Naive thymus-derived CD4-positive, alpha-beta T cell (primary cell): ENCODE measurements around the gene KLF11. TPM values are rescaled to one million over a fixed set of nuclear protein-coding genes. Genes with fewer than 3 reads are reported as not detected.

ENCODE experiments used
- ATAC-seq: fragments of 150-1000 bp; cut with Tn5 transposase; 2 replicates; pipeline ENCODE4 v1.10.0; 2021; ENCODE audit warnings: mild to moderate bottlenecking, moderate library complexity
- CTCF ChIA-PET: fragments of 350-600 bp; sonication (Branson Sonifier 250); formaldehyde crosslinking; loops from one replicate; lab custom pipeline; 2021; ENCODE audit warnings: antibody characterized with exemption; lab: Charles Lee
- POLR2A ChIA-PET: fragments of 350-600 bp; sonication (Branson Sonifier 250); formaldehyde crosslinking; loops from one replicate; lab custom pipeline; 2021; ENCODE audit warnings: antibody characterized with exemption, inconsistent platforms; lab: Charles Lee
- DNase-seq, 9 donors: peaks; one replicate each; pipeline versions ENCODE4 v3.0.0 to v3.0.0-alpha.2; 2020 to 2022; ENCODE audit warnings: mixed read lengths in 1 of 9
- H3K27ac ChIP-seq: one replicate; pipeline ENCODE4 v1.7.0; 2013; ENCODE audit warnings: mild to moderate bottlenecking, low read depth, low read length, moderate library complexity
- H3K27me3 ChIP-seq, 2 donors: one replicate each; pipeline ENCODE4 v1.7.0; 2013; ENCODE audit warnings: low read length in 2 of 2, mild to moderate bottlenecking in 2 of 2, moderate library complexity in 2 of 2; ENCODE audit not compliant: control insufficient read depth in 2 of 2, insufficient read depth in 2 of 2
- H3K36me3 ChIP-seq, 3 experiments: 1 replicate in 2 of 3; 2 replicates in 1 of 3; pipeline ENCODE4 v1.7.0; 2013; ENCODE audit warnings: low read length in 3 of 3, mild to moderate bottlenecking in 3 of 3, moderate library complexity in 1 of 3; ENCODE audit not compliant: insufficient read depth in 3 of 3, control insufficient read depth in 2 of 3
- H3K4me1 ChIP-seq, 2 donors: one replicate each; pipeline ENCODE4 v1.7.0; 2013; ENCODE audit warnings: low read length in 2 of 2, mild to moderate bottlenecking in 2 of 2, moderate library complexity in 1 of 2; ENCODE audit not compliant: control insufficient read depth in 2 of 2, insufficient read depth in 2 of 2
- H3K4me3 ChIP-seq: 2 replicates; pipeline ENCODE4 v1.7.0; 2013; ENCODE audit warnings: mild to moderate bottlenecking, low read length
- H3K9me3 ChIP-seq, 3 experiments: 1 replicate in 2 of 3; 2 replicates in 1 of 3; pipeline ENCODE4 v1.7.0; 2013; ENCODE audit warnings: low read length in 3 of 3; ENCODE audit not compliant: control insufficient read depth in 2 of 3
- H3K27ac Mint-ChIP-seq, 9 donors: one replicate each; pipeline ENCODE4 v1.8.0; 2020 to 2022; ENCODE audit warnings: mixed read lengths in 9 of 9, mild to moderate bottlenecking in 8 of 9, moderate library complexity in 5 of 9, inconsistent platforms in 2 of 9
- H3K27me3 Mint-ChIP-seq, 5 donors: one replicate each; pipeline ENCODE4 v1.8.0; 2021 to 2022; ENCODE audit warnings: mixed read lengths in 5 of 5, mild to moderate bottlenecking in 1 of 5
- H3K36me3 Mint-ChIP-seq, 5 donors: one replicate each; pipeline ENCODE4 v1.8.0; 2020 to 2022; ENCODE audit warnings: mixed read lengths in 5 of 5, mild to moderate bottlenecking in 3 of 5, inconsistent platforms in 1 of 5
- H3K4me1 Mint-ChIP-seq, 7 donors: one replicate each; pipeline ENCODE4 v1.8.0; 2020 to 2022; ENCODE audit warnings: mixed read lengths in 7 of 7, mild to moderate bottlenecking in 3 of 7, inconsistent platforms in 1 of 7
- H3K4me3 Mint-ChIP-seq, 10 donors: one replicate each; pipeline ENCODE4 v1.8.0; 2020 to 2022; ENCODE audit warnings: mild to moderate bottlenecking in 10 of 10, mixed read lengths in 10 of 10, moderate library complexity in 6 of 10, inconsistent platforms in 2 of 10
- H3K9me3 Mint-ChIP-seq, 11 donors: one replicate each; pipeline ENCODE4 v1.8.0; 2020 to 2022; ENCODE audit warnings: mixed read lengths in 11 of 11, mild to moderate bottlenecking in 4 of 11, inconsistent platforms in 1 of 11, moderate library complexity in 1 of 11
- intact Hi-C, 2 donors: fragments of 100-400 bp; cut with micrococcal nuclease; formaldehyde crosslinking; loops; one replicate each; pipeline ENCODE4 v1.15.1; 2023
- polyA plus RNA-seq, 2 donors: library from polyadenylated mRNA; unstranded; fragments of 300-500 nt; fragmentation: Illumina TruSeq; gene quantifications; one replicate each; pipeline ENCODE4 v1.2.3, GENCODE V29; 2021
- total RNA-seq, 6 experiments: library from RNA in 5 of 6; stranded (reverse) in 5 of 6; gene quantifications; 1 replicate in 5 of 6; 2 replicates in 1 of 6; pipeline ENCODE4 v1.2.3 and lab custom pipeline; 2021 to 2026

The KLF11 gene
- total and polyA plus RNA-seq, 7 experiments from 2014 or later, result 1.3 to 48.6 (median 4.8) TPM

- Mint-ChIP-seq H3K27ac (peak overlapping the region in 2 of 9 donors; percentile 2 to 41), H3K36me3 (no peaks in the 10 kb centered on the region), H3K27me3 (no peaks in the 10 kb centered on the region), H3K4me3 (no peak overlapping the region), H3K4me1 (peaks cover 16 to 26% (median 21%) of the 10 kb centered on the region in 7 donors), H3K9me3 (peaks cover 0 to 2% (median 0%) of the 10 kb centered on the region in 11 donors)
- ChIA-PET CTCF (interaction anchor here (0.6 kb wide), 1 partner anchor 44 kb away, joined by 3 read pairs; no protein-coding TSS in a partner anchor), POLR2A (no interaction called here)
- ATAC-seq, result no peak
- H3K4me3 ChIP-seq, result no peak overlapping the region
- DNase-seq, result no peak
- H3K36me3 ChIP-seq, result no peaks in the 10 kb centered on the region
- no peaks in the 10 kb centered on the region for H3K9me3 ChIP-seq
- intact Hi-C loops, result no loop called here
- no peaks in the 10 kb centered on the region for H3K27me3 ChIP-seq
- H3K4me1 ChIP-seq, result peaks cover 21 to 23% of the 10 kb centered on the region in 2 donors
- H3K27ac ChIP-seq, result no peak overlapping the region
Observed at GRCh38 chr2:10026940-10027569, 16.3 kb upstream of the KLF11 start.

GRCh38 chr2:10027660-10028330 is 15.6 kb upstream of the KLF11 start:
- Histone ChIP-seq H3K4me3 (no peak overlapping the region), H3K27ac (no peak overlapping the region), H3K36me3 (no peaks in the 10 kb centered on the region), H3K27me3 (no peaks in the 10 kb centered on the region), H3K9me3 (no peaks in the 10 kb centered on the region), H3K4me1 (peaks cover 21 to 23% of the 10 kb centered on the region in 2 donors)
- H3K4me3 Mint-ChIP-seq, result peak overlapping the region in 3 of 10 donors; percentile 9 to 66 (median 62)
- POLR2A ChIA-PET, result interaction anchor here (0.9 to 1.9 kb wide), 2 partner anchors 11 to 15 kb away, joined by 3 to 7 read pairs; no protein-coding TSS in a partner anchor
- peak overlapping the region in 5 of 9 donors; percentile 17 to 48 (median 32) for H3K27ac Mint-ChIP-seq
- no peak for ATAC-seq
- CTCF ChIA-PET, result no interaction called here
- no peaks in the 10 kb centered on the region for H3K27me3 Mint-ChIP-seq
- peaks cover 16 to 26% (median 21%) of the 10 kb centered on the region in 7 donors for H3K4me1 Mint-ChIP-seq
- peaks cover 0 to 2% (median 0%) of the 10 kb centered on the region in 11 donors for H3K9me3 Mint-ChIP-seq
- intact Hi-C loops, result no loop called here
- H3K36me3 Mint-ChIP-seq, result no peaks in the 10 kb centered on the region
- no peak for DNase-seq

GRCh38 chr2:10028407-10028987 is 14.9 kb upstream of the KLF11 start:
- Histone ChIP-seq H3K27me3 (no peaks in the 10 kb centered on the region), H3K27ac (no peak overlapping the region), H3K4me3 (no peak overlapping the region), H3K9me3 (no peaks in the 10 kb centered on the region), H3K36me3 (no peaks in the 10 kb centered on the region), H3K4me1 (peaks cover 21 to 23% of the 10 kb centered on the region in 2 donors)
- ATAC-seq (no peak), DNase-seq (no peak)
- Mint-ChIP-seq H3K4me3 (peak overlapping the region in 5 of 10 donors; percentile 62 to 68 (median 66)), H3K36me3 (no peaks in the 10 kb centered on the region), H3K27me3 (peaks cover 0 to 1% (median 0%) of the 10 kb centered on the region in 5 donors), H3K27ac (peak overlapping the region in 6 of 9 donors; percentile 17 to 86 (median 46)), H3K4me1 (peaks cover 16 to 27% (median 21%) of the 10 kb centered on the region in 7 donors), H3K9me3 (peaks cover 0 to 2% (median 0%) of the 10 kb centered on the region in 11 donors)
- intact Hi-C loops, result no loop called here
- ChIA-PET CTCF (interaction anchor here (2.0 kb wide), 1 partner anchor 44 kb away, joined by 11 read pairs; no protein-coding TSS in a partner anchor), POLR2A (interaction anchor here (0.9 to 1.9 kb wide), 2 partner anchors 10 to 14 kb away, joined by 3 to 7 read pairs; no protein-coding TSS in a partner anchor)

- DNase-seq, result peak in 8 of 9 donors; percentile 26 to 58 (median 36)
- POLR2A ChIA-PET, result interaction anchor here (0.6 to 1.9 kb wide), 3 partner anchors 13 to 36 kb away, joined by 3 to 7 read pairs (median 5); partner anchors contain the start of gene KLF11
- H3K4me1 Mint-ChIP-seq, result peaks cover 16 to 28% (median 21%) of the 10 kb centered on the region in 7 donors
Observed at GRCh38 chr2:10028988-10029874, 14.1 kb upstream of the KLF11 start.

GRCh38 chr2:10029875-10030223 is 13.5 kb upstream of the KLF11 start:
- ATAC-seq (no peak), DNase-seq (no peak)
- Mint-ChIP-seq H3K4me3 (peak overlapping the region in 9 of 10 donors; percentile 42 to 73 (median 65)), H3K9me3 (peaks cover 0 to 2% (median 0%) of the 10 kb centered on the region in 11 donors), H3K36me3 (no peaks in the 10 kb centered on the region), H3K27me3 (peaks cover 0 to 3% (median 0%) of the 10 kb centered on the region in 5 donors), H3K27ac (peak overlapping the region in 7 of 9 donors; percentile 5 to 86 (median 52)), H3K4me1 (peaks cover 19 to 30% (median 23%) of the 10 kb centered on the region in 7 donors)
- POLR2A ChIA-PET, result interaction anchor here (0.6 to 1.9 kb wide), 3 partner anchors 13 to 36 kb away, joined by 3 to 7 read pairs (median 5); partner anchors contain the start of gene KLF11
- no peak overlapping the region for H3K27ac ChIP-seq
- peak overlapping the region; percentile 31 for H3K4me3 ChIP-seq
- no peaks in the 10 kb centered on the region for H3K27me3 ChIP-seq
- no peaks in the 10 kb centered on the region for H3K36me3 ChIP-seq
- no peaks in the 10 kb centered on the region for H3K9me3 ChIP-seq
- intact Hi-C loops, result loop anchor here (1.0 kb wide), 2 partner anchors 13 to 14 kb away; partner anchors contain the start of gene KLF11 (in 1 of the 2)
- CTCF ChIA-PET, result interaction anchor here (0.9 to 2.0 kb wide), 3 partner anchors 17 to 46 kb away, joined by 3 to 11 read pairs (median 3); no protein-coding TSS in a partner anchor
- peaks cover 21 to 23% of the 10 kb centered on the region in 2 donors for H3K4me1 ChIP-seq

More at GRCh38 chr2:10028988-10029874, 14.1 kb upstream of the KLF11 start:
- Histone ChIP-seq H3K27me3 (no peaks in the 10 kb centered on the region), H3K4me1 (peaks cover 21 to 23% of the 10 kb centered on the region in 2 donors), H3K27ac (peak overlapping the region; percentile 4), H3K9me3 (no peaks in the 10 kb centered on the region), H3K36me3 (no peaks in the 10 kb centered on the region), H3K4me3 (peak overlapping the region; percentile 31)
- H3K27me3 Mint-ChIP-seq, result peaks cover 0 to 3% (median 0%) of the 10 kb centered on the region in 5 donors
- intact Hi-C loops, result loop anchor here (1.0 kb wide), 2 partner anchors 14 to 15 kb away; partner anchors contain the start of gene KLF11 (in 1 of the 2)
- CTCF ChIA-PET, result interaction anchor here (0.7 to 2.0 kb wide), 4 partner anchors 18 to 216 kb away, joined by 3 to 11 read pairs (median 3); no protein-coding TSS in a partner anchor
- ATAC-seq, result peak; percentile 96
- H3K36me3 Mint-ChIP-seq, result no peaks in the 10 kb centered on the region
- H3K4me3 Mint-ChIP-seq, result peak overlapping the region; percentile 16 to 73 (median 66)
- peaks cover 0 to 2% (median 0%) of the 10 kb centered on the region in 11 donors for H3K9me3 Mint-ChIP-seq
- H3K27ac Mint-ChIP-seq, result peak overlapping the region in 7 of 9 donors; percentile 28 to 86 (median 71)
